HG03575 (cell line): ENCODE measurements around the gene LPGAT1.

ENCODE experiments used
- ATAC-seq: cut with Tn5 transposase; IDR thresholded peaks from one replicate; pipeline ENCODE4 v1.9.1; 2021; ENCODE audit not compliant: unreplicated experiment, insufficient number of reproducible peaks, low FRiP score; ENCODE audit errors: extremely low read depth

The LPGAT1 gene

DNA sequence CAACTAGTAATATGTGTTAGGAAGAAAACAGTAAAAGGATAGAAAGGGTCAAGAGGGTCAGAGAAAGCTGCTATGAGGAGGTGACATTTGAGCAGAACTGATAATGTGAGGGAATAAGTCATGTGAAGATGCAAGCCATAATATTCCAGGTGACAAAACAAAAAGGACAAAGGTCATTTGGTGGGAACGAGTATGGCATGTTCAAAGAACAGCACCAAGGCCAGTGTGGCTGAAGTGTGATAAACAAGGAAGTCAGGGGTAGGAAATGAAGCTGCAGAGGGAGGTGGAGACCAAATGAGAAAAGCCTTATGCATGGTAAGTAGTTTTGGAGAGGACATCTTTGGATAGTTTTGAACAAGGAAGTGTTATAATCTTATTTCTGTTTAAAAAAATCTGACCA is 46.7 kb downstream of the LPGAT1 start:
- no peak for ATAC-seq

DNA sequence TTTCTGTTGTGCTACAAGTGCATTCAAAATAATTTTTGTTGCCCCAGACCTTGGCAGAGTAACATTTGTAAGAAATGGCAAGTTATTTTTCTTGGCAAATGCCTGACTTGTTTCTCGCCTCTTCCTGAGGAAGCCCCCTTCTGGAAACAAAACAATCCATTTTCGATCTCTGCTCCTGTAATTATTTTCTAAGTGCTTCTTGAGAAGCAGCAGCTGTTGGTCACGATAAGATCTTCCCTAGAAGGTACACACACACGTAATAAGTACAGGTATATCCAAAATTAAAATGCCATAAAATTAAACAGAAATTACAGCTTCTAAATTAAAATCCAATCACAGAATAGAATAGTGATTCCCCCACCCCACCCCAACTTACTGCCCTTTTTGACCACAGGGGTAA is 47.3 kb downstream of the LPGAT1 start:
- no peak for ATAC-seq

DNA sequence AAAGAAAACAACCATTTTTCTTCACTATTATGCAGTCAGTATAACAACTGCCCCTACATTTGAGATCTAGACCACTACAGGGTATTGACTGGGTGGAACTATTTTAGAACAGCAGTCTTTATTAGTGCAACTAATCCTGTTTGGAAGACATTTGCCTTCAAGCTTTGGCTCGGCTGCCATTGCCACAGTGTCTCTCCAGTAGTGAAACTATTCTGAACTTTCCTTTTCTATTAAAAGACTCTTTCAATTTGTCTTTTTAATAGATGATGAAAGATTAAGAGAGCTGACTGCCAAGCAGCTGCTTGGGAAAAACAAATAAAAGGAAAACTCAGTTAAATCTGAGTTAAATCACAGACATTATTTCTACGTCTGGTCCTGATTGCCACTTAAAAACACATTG is 49.3 kb downstream of the LPGAT1 start:
- ATAC-seq, result no peak

DNA sequence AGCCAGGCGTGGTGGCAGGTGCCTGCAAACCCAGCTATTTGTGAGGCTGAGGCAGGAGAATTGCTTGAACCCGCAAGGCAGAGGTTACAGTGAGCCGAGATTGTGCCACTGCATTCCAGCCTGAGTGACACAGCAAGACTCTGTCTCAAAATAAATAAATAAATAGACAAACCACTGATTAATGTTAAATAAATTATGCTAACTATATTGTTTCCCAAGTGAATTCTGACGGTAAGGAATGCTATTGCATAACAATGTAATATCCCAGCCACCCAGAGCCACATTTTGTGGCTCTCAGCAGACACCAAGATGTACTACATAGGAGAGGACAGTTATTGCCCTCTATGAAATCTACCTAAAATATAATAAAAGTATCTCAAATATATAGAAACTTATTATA is 55.4 kb downstream of the LPGAT1 start:
- no peak for ATAC-seq

DNA sequence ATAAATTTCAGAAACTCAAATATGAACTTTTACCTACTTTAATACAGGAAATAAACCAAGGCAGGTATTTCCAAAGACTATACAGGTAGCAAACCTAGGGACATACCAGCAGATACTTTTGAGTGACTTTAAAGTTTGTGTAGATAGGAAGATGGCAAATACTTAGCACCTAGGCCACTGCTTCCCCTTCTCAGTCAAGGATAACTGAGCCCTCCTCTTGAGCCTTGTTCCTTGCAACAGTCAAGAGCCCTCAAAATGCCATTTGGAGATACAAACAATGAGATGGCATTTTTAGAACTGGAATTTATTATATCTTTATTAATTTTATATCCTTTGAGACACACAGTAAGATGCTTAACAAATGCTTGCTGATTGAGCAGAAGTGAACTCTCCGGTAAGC is 65.9 kb downstream of the LPGAT1 start:
- ATAC-seq, result no peak

DNA sequence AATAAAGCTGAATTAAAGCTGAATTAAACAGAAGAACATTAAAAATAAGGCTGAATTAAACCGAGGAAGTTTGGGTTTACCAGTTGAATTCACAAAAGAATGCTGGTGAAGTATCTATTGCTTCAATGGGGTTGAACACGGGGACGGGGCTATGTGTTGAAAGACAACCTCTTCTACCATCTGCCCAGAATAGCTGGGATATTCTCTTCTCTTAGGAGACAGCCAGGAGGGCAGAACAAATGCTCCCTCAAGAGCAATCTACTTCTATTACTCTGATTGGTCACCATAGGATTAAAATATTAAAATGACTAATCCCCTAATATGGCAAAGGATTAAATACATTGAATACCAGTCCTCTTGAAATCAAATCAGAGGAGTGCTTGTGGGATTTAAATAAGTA is 68.4 kb downstream of the LPGAT1 start:
- no peak for ATAC-seq

DNA sequence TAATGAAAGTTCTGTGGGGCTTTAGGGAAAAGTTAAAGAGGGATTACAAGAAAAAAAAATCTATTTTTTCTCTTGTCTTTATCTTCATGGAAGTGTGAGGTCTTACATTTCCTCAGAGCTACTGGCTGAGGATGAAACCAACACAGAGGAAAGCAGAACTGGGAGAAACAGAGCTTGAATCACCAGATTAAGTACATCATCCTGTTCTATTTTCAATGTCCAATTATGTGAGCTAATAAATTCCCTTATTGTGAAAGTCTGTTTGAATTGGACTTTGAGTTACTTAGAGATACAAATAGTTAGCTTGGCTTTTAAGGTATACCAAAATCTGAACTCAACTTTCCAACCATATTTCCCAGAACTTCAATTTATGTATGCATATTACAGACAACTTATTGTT is 69.2 kb downstream of the LPGAT1 start:
- no peak for ATAC-seq

DNA sequence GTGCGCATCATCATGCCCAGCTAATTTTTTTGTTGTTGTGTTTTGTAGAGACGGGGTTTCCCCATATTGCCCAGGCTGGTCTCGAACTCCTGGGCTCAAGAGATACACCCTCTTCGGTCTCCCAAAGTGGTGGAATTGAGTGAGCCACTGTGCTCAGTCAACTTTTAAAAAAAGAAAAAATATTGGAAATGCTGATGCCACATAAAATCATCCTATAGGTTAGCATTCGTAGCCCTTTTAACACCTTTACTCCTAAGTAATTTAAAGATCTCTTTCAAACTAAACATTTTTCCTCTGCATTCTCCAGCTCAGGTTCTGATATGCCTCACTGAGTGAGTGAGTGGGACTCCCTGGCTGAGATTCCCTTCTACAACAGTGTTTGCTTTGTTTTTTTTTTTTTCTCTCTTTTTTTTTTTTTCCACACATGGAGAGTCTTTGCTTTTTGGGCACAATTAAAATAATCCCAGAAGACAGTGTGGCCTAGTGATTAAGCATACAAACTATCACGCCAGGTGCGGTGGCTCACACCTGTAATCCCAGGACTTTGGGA is 74.0 kb downstream of the LPGAT1 start:
- ATAC-seq, result no peak

DNA sequence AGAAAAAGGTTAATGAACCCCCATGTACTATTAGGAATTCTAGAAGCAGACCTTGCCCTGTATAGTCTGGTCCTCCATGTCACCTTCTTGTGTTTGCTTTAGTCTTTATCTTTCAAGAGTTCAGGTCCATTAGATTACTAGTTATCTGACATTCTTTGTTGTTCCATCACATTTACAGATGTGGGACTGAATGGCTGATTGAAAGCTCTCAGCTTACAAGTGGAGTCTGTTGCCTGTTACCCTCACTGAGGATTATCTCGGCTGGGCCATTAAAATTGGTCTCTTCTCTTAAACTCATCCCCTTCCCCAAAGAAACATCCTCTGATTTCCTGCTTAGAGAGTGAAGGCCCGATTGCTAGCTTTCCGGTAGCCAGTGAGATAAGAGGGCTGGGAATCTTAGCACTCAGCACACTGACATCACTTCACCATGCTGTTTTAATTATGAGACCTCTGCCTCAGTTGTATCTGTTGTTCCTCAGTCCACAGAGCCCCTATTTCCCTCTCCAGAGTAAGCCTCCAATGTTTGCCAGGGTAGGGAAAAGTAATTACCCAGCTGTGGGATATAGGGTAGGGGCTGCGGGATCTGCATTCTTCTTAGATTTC is 76.8 kb downstream of the LPGAT1 start:
- no peak for ATAC-seq

DNA sequence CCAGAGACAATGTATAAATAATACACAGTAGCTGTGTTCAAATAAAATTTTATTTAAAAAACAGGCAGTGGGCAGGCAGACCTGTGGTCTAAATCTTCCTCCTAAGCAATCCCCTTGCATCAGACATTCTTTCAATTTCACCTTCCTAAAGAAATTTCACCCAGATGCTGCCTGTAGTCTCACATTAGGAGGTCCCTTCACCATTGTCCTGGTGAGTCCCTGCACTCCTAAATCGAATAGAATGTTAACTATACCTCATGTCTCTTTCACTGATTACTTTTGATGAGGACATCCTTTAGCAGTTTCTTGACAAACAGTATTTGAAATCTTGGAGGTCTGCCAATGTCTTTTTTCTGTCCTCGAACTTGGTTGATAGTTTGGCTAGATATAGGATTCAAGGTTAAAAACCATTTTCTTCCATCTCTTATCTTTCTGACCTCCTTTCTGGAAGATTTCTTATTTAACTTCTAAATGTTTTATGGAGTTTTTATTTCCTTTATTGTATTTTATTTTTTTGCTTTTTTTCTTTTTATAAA is 77.5 kb downstream of the LPGAT1 start:
- ATAC-seq, result no peak

DNA sequence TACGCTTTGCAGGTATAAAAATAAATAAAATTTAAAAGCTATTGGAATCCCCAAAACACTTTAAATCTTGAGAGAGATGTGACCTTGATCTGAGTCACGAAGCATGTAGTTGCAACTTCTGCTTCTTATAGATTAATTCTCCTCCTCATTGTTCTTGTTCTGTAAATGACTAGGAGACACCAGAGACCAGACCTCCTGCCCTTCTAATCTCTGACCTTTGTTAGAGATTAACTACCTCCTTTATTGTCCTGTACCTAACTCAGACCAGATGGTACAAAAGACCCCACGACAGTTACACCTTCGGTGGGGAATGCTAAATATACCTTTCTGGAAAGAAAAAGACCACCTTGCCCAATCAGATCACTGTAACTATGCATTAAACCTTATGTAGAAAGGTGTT is 78.2 kb downstream of the LPGAT1 start:
- no peak for ATAC-seq

DNA sequence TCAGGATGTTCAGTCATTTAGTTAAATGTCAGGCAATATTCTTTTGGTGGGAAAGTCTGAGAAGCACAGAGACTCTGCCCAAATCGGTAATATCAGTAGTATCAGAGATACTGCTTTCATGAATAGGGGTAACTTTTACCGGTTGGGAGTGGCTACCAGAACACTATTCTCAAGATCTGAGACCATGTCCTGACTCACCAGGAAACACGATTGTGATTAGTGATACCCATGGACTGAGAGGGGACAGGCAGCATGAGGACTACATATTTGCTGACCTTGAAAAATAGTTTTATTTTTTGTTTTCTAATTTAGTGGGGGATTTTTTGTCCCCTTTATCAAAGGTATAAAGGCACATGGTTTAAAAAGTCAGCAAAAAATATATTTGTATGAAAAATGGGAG is 79.1 kb downstream of the LPGAT1 start:
- ATAC-seq, result no peak

DNA sequence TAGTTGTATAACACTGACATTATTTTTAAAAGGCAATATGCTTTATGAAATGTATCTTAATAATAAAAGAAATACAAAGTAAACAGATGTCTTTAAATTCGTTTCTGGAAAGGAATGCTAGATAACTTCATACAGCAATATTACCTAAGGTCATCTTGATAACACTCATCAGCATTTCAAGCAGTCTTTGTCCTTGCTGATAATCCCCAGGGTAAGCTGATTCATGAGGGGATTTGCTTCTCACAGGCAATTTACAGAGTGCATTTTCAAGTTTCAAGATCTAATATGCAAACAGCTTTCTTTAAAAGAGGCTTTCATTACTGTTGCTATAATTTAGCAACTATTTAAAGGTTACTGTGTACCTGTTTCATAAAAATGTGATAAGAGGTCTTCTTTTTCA is 80.0 kb downstream of the LPGAT1 start:
- no peak for ATAC-seq

DNA sequence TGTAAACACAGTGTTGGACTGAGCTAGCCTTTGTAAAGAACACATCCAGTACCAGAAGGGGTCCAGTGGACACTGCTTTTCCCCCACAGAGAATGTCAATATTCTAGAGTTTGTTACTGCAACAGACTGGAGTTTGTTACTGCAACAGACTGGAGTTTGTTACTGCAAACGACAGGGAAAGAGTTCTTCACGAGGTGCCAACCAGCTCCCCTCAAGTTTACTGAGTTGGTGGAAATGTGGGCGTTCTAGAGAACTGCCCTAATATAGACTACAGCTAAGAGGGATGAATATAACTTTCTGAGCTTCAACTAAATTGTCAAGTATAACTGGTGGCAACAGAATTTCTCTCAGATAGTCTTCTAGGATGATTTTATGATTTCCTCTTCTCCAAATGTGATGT is 81.3 kb downstream of the LPGAT1 start:
- no peak for ATAC-seq

DNA sequence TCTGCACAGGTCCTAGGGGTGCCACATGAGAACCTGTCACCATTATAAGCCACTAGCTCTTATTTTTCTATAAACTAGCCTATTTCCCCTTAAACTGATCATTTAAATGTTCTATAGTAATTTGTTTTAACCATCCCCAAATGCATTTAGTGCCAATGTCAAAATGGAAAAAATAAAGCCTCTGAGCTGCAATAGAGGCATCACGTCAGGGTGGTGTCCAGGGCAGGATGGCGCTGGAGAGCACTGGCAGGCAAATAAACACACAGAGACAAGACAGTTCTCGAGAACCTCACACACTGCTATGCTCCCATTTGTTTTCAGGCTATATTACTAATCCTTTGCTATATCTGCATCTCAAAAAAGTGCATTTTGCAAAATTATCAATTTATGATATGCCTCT is 81.8 kb downstream of the LPGAT1 start:
- ATAC-seq, result no peak

DNA sequence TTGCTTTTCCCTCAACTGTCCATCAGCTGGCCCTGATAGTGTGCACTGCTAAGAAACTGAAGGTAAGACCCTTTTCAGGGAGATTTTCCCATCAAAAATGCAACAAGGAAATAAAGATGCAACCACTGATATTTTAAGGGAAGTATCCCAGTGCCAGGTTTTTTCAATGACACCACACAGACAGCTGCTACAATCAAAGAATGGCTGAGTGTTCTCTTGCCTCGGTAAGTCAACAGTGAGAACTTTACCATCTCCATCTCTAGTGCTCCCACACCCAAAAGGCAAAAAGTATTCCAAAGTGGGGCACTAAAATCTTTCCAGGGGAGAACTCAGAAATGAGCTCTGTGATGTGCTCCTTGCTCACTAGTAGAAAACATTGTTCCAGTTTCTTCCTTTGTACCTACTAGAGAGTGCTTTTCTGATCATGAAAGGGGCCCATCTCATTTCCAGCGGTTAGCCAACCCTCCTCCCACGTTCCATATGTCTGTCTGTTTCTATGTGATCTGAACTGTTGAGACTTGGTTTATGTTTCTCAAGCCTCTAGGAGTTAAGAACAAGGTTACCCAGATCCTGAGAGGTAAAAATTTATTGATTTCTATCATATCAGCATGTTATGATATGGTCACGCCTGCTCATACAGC is 87.6 kb downstream of the LPGAT1 start:
- ATAC-seq, result no peak

DNA sequence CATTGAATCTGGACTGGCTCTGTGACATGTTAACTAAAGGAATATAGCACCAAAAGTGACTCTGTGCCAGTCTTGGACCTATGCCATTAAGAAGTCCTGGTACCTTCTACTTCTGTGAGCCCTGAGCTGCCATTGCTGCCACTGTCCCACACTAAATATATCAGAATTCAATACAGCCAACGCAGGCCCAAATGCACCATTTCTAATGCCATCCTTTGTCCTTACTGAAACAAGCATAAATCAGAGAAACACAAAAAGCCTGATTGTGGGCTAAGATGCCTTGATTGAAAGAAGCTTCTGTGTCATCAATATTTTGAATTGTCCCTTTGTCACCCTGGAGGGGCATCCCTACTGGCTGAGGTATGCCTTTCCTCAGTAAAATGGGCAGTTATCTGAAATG is 88.3 kb downstream of the LPGAT1 start:
- no peak for ATAC-seq

DNA sequence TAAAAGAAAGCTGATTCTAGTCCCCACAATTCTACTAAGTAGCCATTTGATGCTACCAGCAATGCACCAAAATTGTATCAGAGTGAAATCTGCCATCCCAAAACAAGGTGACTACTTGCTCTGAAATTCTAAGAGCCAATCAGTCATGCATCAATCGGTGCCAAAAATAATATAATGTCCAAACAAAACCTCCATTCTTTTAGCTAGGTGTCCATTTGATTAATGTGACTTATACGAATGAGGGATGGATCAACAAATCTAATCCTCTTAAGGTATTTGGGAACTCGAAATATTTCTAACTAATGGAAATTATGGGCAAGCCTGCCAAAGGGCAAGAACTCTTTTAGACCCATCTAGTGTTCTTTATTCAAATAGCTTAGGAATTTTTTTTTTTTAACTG is 88.8 kb downstream of the LPGAT1 start:
- ATAC-seq, result no peak

DNA sequence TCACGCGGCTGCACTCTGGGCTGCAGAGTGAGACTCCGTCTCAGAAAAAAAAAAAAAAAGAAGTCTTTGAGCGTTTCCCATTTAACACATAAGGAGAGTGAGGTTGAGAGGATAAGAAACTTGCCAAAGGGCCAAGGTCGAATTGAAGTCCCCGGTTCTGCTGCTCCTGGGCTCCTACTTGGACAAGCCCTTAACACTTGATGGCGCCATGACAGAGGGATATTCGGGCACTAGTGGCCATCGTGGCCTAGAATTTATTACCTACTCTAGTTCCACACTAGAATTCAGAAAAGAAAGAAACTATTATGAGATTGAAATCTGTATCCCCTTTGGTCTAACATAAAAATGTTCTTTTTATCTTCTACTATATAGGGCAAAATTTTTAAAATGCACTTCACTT is 89.4 kb downstream of the LPGAT1 start:
- no peak for ATAC-seq

DNA sequence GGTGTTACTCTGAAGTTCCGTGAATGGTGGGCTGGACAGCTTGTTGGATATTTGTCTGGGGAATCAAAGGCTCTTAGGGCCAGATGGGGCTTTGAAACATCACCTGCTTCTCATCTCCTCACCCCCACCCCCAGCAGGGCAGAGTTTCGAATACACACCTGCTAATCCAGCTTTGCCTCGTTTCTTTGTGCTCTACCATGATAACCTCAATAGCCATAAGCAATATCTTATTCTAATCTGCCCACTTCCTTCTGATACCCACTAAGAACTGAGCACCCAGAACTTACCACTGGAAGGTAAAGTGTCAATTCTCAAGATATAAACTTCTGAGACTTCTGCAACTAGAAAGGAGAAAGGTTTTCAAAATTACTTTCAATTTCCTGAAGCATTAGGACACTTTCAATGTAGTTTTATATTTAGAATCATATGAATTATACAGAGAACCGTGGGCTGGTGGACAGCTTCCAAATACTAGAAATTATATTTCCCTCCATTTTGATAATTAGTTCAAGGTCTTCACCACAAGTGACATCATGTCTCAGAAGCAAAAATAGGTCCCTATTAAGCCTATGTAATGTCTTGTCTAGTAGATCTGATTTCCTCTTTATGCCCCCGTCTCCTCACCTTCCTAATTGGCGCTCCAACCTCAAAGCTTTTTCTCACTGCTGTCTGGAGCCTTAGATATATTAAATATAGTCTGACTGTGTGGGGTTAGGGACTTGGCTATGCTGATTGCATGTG is 90.7 kb downstream of the LPGAT1 start:
- ATAC-seq, result no peak
